Measurements from ENCODE around the gene ITGA3. TPM values are rescaled to one million over a fixed set of nuclear protein-coding genes. Genes with fewer than 3 reads are reported as not detected.

Gene ITGA3
- total and polyA plus RNA-seq, 2 of the 13 experiments (the other 11 are each of a cell fraction or from before 2014, with no cell fraction given), result 0.48 to 0.69 TPM

- no peaks in the 10 kb centered on the region for H3K9me3 ChIP-seq (ENCODE audit: low read length)
- no peaks in the 10 kb centered on the region for H3K36me3 ChIP-seq (replicated peaks in 1 of 2; ENCODE audit: control insufficient read depth in 1 of 2, insufficient read depth in 2 of 2, low read length in 2 of 2)
- ATAC-seq (peak; percentile 47), DNase-seq (ENCODE audit: low spot score) (no peak), FAIRE-seq (peak; percentile 4)
- in situ Hi-C loops (cut with HindIII; ENCODE audit: extremely low pct_ligation_motif_present, low pct_unique_long_range_greater_than_20kb) (no loop called here), intact Hi-C loops (cut with micrococcal nuclease; ENCODE audit: unreplicated experiment) (no loop called here)
- no peak overlapping the region for H3K9ac ChIP-seq (ENCODE audit: insufficient read depth, low read depth, low read length)
- ChIA-PET POLR2A (no interaction called here), CTCF (ENCODE audit: low intra/inter-chr PET ratio, low total read pairs) (no interaction called here)
- H3K4me2 ChIP-seq (ENCODE audit: low read depth, low read length), result peak overlapping the region; percentile 33
- no peaks in the 10 kb centered on the region for H4K20me1 ChIP-seq (ENCODE audit: insufficient read depth, low read length)
- H3K79me2 ChIP-seq (ENCODE audit: insufficient read depth, low read length), result no peaks in the 10 kb centered on the region
- H3K27ac ChIP-seq (ENCODE audit: extremely low read length, insufficient read depth, low read length), result no peak overlapping the region
- H3K27me3 ChIP-seq (ENCODE audit: control insufficient read depth in 1 of 2, insufficient read depth in 2 of 2, low read length in 2 of 2), result peaks cover 0 to 9% of the 10 kb centered on the region in 2 experiments; a peak in 3 of 5 replicates
- no peak overlapping the region for H2AFZ ChIP-seq (ENCODE audit: low read length)
- no TSS peak for BruUV-seq (replicated peaks)
- H3K4me3 ChIP-seq (replicated peaks in 1 of 3; ENCODE audit: insufficient read depth in 1 of 3, low read depth in 2 of 3, low read length in 3 of 3), result no peak overlapping the region; a peak in 1 of 6 replicates
- 4% methylated on average over 10 of the region's 11 CpGs for WGBS (ENCODE audit: low lambda C conversion rate)
- peaks cover 34% of the 10 kb centered on the region for H3K4me1 ChIP-seq (ENCODE audit: insufficient read depth, low read length)
- TF ChIP-seq XRCC5 (optimal IDR thresholded peaks at IDR 0.05; ENCODE audit: low read length) (peak; percentile 3), ZBTB39 (CRISPR knock-in tag; IDR thresholded peaks at IDR 0.05) (0 out of 2 replicates have a peak, but pooled peaks have one; percentile 45), PHF21A (CRISPR knock-in tag; IDR thresholded peaks at IDR 0.05) (0 out of 2 replicates have a peak, but pooled peaks have one; percentile 13), THAP11 (CRISPR knock-in tag; IDR thresholded peaks at IDR 0.05) (no peak), NR2F6 (IDR thresholded peaks at IDR 0.05) (no peak), NR2F6 (CRISPR knock-in tag; IDR thresholded peaks at IDR 0.05) (no peak), ZBTB7B (CRISPR knock-in tag; IDR thresholded peaks at IDR 0.05) (no peak), ZSCAN22 (CRISPR knock-in tag; IDR thresholded peaks at IDR 0.05) (no peak), PCBP2 (optimal IDR thresholded peaks at IDR 0.05; ENCODE audit: low read depth, low read length, poor library complexity, severe bottlenecking) (no peak), THRA (CRISPR knock-in tag; IDR thresholded peaks at IDR 0.05; ENCODE audit: borderline replicate concordance) (peak; percentile 70; the same call in 1 of the 2 replicates), MTF2 (CRISPR knock-in tag; IDR thresholded peaks at IDR 0.05; ENCODE audit: borderline replicate concordance) (peak; percentile 65; the same call in 1 of the 2 replicates), LCORL (IDR thresholded peaks at IDR 0.05) (no peak), LCORL (CRISPR knock-in tag; IDR thresholded peaks at IDR 0.05) (0 out of 2 replicates have a peak, but pooled peaks have one; percentile 38), ZNF577 (CRISPR knock-in tag; IDR thresholded peaks at IDR 0.05; ENCODE audit: borderline replicate concordance, low read depth) (no peak), POLR2A (IDR thresholded peaks at IDR 0.05; ENCODE audit: insufficient read depth in 1 of 2, low read depth in 2 of 2, low read length in 2 of 2) (no peak), PHB2 (IDR thresholded peaks at IDR 0.05; ENCODE audit: partially characterized antibody) (no peak), ZNF331 (CRISPR knock-in tag; IDR thresholded peaks at IDR 0.05) (no peak), MAFG (CRISPR knock-in tag; IDR thresholded peaks at IDR 0.05) (no peak), NCOA1 (CRISPR knock-in tag; IDR thresholded peaks at IDR 0.05) (0 out of 2 replicates have a peak, but pooled peaks have one; percentile 30), MAZ (IDR thresholded peaks at IDR 0.05; ENCODE audit: borderline replicate concordance, low read depth, low read length) (no peak), MAZ (CRISPR knock-in tag; IDR thresholded peaks at IDR 0.05; ENCODE audit: low read depth) (no peak), GPN1 (CRISPR knock-in tag; IDR thresholded peaks at IDR 0.05; ENCODE audit: borderline replicate concordance) (no peak), SRSF4 (IDR thresholded peaks at IDR 0.05; ENCODE audit: low read depth, low read length, poor library complexity, severe bottlenecking) (no peak)
Measured at GRCh38 chr17:50036455-50037261, 19.3 kb upstream of the ITGA3 start.
